Measurements from ENCODE around the gene SORL1-AS1.

The SORL1-AS1 gene

DNA sequence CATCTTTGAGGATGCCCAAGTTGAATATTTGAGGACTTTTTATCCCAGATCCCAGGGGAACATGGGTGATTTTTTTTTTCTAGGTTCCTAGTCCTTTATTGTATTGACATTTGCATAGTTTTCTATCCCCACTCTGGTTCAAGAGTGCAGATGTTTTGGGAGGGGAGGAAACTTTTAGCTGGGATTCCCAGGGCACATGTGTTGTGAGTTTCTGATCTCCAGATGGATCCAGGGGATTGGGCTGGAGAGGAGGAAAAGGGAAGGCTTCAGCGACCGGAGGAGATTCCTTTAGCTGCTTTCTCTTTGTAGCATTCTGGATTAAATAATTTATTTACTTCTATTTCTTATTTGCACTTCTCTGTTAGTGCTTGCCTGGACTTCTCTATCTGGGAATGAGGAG lies 14.7 kb upstream of the SORL1-AS1 start:
- no peak for ATAC-seq (ENCODE audit: insufficient read depth, low FRiP score)
- 51 to 83% methylated on average over 2 of the region's 2 CpGs for WGBS, 2 donors
- Histone ChIP-seq H3K36me3 (ENCODE audit: control insufficient read depth in 4 of 4, insufficient read depth in 4 of 4, low read length in 4 of 4) (no peaks in the 10 kb centered on the region), H3K9me3 (ENCODE audit: control insufficient read depth in 4 of 4, insufficient read depth in 3 of 4, low read length in 3 of 4) (no peaks in the 10 kb centered on the region), H3K4me1 (ENCODE audit: control insufficient read depth in 5 of 5, insufficient read depth in 5 of 5, low read length in 5 of 5) (peaks cover 2 to 15% (median 8%) of the 10 kb centered on the region in 5 donors), H3K4me3 (no peak overlapping the region), H3K9ac (ENCODE audit: insufficient read depth in 1 of 2, low read length in 2 of 2) (no peak overlapping the region), H3K27ac (ENCODE audit: low read depth in 1 of 2, low read length in 1 of 2) (no peak overlapping the region), H3K27me3 (ENCODE audit: control insufficient read depth in 3 of 3, insufficient read depth in 3 of 3, low read length in 2 of 3) (no peaks in the 10 kb centered on the region)
- TF ChIP-seq, protein P1, sequence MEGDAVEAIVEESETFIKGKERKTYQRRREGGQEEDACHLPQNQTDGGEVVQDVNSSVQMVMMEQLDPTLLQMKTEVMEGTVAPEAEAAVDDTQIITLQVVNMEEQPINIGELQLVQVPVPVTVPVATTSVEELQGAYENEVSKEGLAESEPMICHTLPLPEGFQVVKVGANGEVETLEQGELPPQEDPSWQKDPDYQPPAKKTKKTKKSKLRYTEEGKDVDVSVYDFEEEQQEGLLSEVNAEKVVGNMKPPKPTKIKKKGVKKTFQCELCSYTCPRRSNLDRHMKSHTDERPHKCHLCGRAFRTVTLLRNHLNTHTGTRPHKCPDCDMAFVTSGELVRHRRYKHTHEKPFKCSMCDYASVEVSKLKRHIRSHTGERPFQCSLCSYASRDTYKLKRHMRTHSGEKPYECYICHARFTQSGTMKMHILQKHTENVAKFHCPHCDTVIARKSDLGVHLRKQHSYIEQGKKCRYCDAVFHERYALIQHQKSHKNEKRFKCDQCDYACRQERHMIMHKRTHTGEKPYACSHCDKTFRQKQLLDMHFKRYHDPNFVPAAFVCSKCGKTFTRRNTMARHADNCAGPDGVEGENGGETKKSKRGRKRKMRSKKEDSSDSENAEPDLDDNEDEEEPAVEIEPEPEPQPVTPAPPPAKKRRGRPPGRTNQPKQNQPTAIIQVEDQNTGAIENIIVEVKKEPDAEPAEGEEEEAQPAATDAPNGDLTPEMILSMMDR (IDR thresholded peaks at IDR 0.05; ENCODE audit: control extremely low read depth, extremely low read depth), result no peak
- no peak for DNase-seq

DNA sequence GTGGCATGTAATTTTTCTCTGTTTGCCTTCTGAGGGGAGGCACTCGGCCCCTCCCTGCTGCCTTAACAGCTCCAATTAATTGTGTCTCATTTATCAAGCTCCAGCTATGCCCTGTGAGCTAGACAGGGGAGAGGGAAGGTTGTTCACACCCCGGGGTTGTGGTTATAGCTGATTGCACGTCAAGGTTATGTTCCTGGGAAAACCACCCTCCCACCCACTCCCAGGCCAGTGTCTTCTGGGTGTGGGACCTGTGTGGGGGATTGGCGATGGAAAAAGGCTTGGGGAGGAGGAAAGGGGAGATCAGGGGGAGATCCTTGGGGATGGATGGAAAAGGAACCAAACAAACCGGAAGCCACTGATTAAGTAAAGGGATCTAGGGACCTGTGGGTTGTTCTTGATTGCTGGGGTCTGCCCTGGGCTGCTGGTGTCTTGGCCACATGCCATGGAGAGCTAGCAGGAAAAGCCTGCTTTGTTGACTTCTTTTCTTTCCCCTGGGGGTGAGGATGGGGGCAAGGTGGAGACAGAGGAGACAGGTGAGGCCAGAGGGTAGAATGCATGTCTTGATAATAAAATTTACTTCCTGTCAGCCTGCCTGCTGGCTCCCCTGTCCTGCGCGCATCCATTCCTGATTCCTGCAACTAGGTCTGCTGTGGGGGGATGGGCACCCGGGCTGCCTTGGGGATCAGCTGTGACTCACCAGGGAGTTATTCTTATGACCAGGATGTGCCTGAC lies 13.5 kb upstream of the SORL1-AS1 start:
- ATAC-seq (ENCODE audit: insufficient read depth, low FRiP score) (peak; percentile 54), DNase-seq (peak; percentile 66 to 80 (median 73))
- Histone ChIP-seq H3K36me3 (ENCODE audit: control insufficient read depth in 4 of 4, insufficient read depth in 4 of 4, low read length in 4 of 4) (no peaks in the 10 kb centered on the region), H3K4me1 (ENCODE audit: control insufficient read depth in 5 of 5, insufficient read depth in 5 of 5, low read length in 5 of 5) (peaks cover 2 to 15% (median 10%) of the 10 kb centered on the region in 5 donors), H3K27ac (ENCODE audit: low read depth in 1 of 2, low read length in 1 of 2) (no peak overlapping the region), H3K27me3 (ENCODE audit: control insufficient read depth in 3 of 3, insufficient read depth in 3 of 3, low read length in 2 of 3) (no peaks in the 10 kb centered on the region), H3K9me3 (ENCODE audit: control insufficient read depth in 4 of 4, insufficient read depth in 3 of 4, low read length in 3 of 4) (no peaks in the 10 kb centered on the region), H3K9ac (ENCODE audit: insufficient read depth in 1 of 2, low read length in 2 of 2) (no peak overlapping the region), H3K4me3 (no peak overlapping the region)
- WGBS, 2 donors, result 41 to 42% methylated on average over 8 of the region's 8 CpGs
- TF ChIP-seq, protein P1 (IDR thresholded peaks at IDR 0.05; ENCODE audit: control extremely low read depth, extremely low read depth), result no peak

DNA sequence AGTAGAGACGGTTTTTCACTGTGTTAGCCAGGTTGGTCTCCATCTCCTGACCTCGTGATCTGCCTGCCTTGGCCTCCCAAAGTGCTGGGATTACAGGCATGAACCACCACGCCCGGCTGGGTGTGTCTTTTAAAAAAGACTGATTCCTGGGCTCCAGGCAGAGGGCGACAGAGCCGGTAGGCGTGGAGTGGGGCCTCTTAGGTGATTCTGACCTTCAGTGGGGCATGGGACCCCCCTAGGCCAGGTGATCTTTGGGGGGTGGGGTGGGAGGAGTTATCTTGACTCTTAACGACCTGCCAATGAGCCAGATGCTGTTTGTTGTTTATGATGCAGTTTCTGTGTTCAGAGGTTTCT lies 12.9 kb upstream of the SORL1-AS1 start:
- Histone ChIP-seq H3K4me3 (no peak overlapping the region), H3K9me3 (ENCODE audit: control insufficient read depth in 4 of 4, insufficient read depth in 3 of 4, low read length in 3 of 4) (no peaks in the 10 kb centered on the region), H3K27me3 (ENCODE audit: control insufficient read depth in 3 of 3, insufficient read depth in 3 of 3, low read length in 2 of 3) (no peaks in the 10 kb centered on the region), H3K27ac (ENCODE audit: low read depth in 1 of 2, low read length in 1 of 2) (no peak overlapping the region), H3K9ac (ENCODE audit: insufficient read depth in 1 of 2, low read length in 2 of 2) (no peak overlapping the region), H3K4me1 (ENCODE audit: control insufficient read depth in 5 of 5, insufficient read depth in 5 of 5, low read length in 5 of 5) (peaks cover 2 to 15% (median 14%) of the 10 kb centered on the region in 5 donors), H3K36me3 (ENCODE audit: control insufficient read depth in 4 of 4, insufficient read depth in 4 of 4, low read length in 4 of 4) (no peaks in the 10 kb centered on the region)
- 75 to 78% methylated on average over 8 of the region's 8 CpGs for WGBS, 2 donors
- DNase-seq (no peak), ATAC-seq (ENCODE audit: insufficient read depth, low FRiP score) (no peak)
- TF ChIP-seq, protein P1 (IDR thresholded peaks at IDR 0.05; ENCODE audit: control extremely low read depth, extremely low read depth), result no peak
